Activated T-cell treated with anti-CD3 and anti-CD28 coated beads, Interleukin-2, amount 50 U/mL, for 4 hours (primary cell): Measurements from ENCODE around the gene CCDC191. TPM values are rescaled to one million over a fixed set of nuclear protein-coding genes. Genes with fewer than 3 reads are reported as not detected.

Source experiments
- ATAC-seq, 2 donors: fragments of 200-7000 bp; cut with Tn5 transposase; one replicate each; pipeline ENCODE4 v1.10.0; 2021
- DNase-seq: peaks from one replicate; pipeline ENCODE4 v3.0.0-alpha.2; 2020
- H3K27me3 Mint-ChIP-seq: one replicate; pipeline ENCODE4 v1.8.0; 2021; ENCODE audit warnings: low read depth, mixed read lengths
- H3K36me3 Mint-ChIP-seq: one replicate; pipeline ENCODE4 v1.8.0; 2022; ENCODE audit warnings: mixed read lengths; ENCODE audit not compliant: insufficient read depth
- H3K4me1 Mint-ChIP-seq: one replicate; pipeline ENCODE4 v1.8.0; 2021; ENCODE audit warnings: low read depth, mixed read lengths
- H3K4me3 Mint-ChIP-seq: one replicate; pipeline ENCODE4 v1.8.0; 2021; ENCODE audit warnings: mild to moderate bottlenecking, moderate library complexity, mixed read lengths
- H3K9me3 Mint-ChIP-seq: one replicate; pipeline ENCODE4 v1.8.0; 2021; ENCODE audit warnings: mixed read lengths
- total RNA-seq, 3 donors: library from RNA; stranded (reverse); gene quantifications; one replicate each; pipeline ENCODE4 v1.2.1, GENCODE V29; 2021

Gene CCDC191
- total RNA-seq, 3 donors from 2014 or later, result 0.46 to 1.5 (median 0.53) TPM

GRCh38 chr3:114026331-114026730 is 30.0 kb downstream of the CCDC191 start:
- no peak overlapping the region for H3K4me3 Mint-ChIP-seq
- no peak for DNase-seq
- no peaks in the 10 kb centered on the region for H3K4me1 Mint-ChIP-seq
- H3K27me3 Mint-ChIP-seq, result no peaks in the 10 kb centered on the region
- no peak for ATAC-seq
- peaks cover 11% of the 10 kb centered on the region for H3K36me3 Mint-ChIP-seq
- H3K9me3 Mint-ChIP-seq, result no peaks in the 10 kb centered on the region

DNA sequence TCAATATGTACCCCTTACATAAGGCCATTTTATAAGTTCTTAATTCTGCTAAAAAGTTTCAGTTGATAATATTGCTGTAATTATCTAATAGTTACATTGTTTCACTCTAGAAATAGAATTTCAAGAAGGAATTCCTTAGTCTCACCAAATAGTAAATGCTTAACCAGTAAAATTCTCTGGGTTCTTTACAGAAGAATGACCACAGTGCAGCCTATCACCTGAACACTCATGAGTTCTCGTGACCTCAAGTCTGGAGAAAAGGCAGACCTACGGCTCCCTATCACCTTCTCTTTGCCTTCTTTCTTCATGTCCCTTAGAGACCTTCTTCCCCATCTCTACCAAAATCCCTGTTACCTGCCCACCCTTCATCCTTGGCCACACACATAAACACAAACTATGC is 30.9 kb downstream of the CCDC191 start:
- Mint-ChIP-seq H3K4me3 (no peak overlapping the region), H3K27me3 (no peaks in the 10 kb centered on the region)
- ATAC-seq, result no peak

DNA sequence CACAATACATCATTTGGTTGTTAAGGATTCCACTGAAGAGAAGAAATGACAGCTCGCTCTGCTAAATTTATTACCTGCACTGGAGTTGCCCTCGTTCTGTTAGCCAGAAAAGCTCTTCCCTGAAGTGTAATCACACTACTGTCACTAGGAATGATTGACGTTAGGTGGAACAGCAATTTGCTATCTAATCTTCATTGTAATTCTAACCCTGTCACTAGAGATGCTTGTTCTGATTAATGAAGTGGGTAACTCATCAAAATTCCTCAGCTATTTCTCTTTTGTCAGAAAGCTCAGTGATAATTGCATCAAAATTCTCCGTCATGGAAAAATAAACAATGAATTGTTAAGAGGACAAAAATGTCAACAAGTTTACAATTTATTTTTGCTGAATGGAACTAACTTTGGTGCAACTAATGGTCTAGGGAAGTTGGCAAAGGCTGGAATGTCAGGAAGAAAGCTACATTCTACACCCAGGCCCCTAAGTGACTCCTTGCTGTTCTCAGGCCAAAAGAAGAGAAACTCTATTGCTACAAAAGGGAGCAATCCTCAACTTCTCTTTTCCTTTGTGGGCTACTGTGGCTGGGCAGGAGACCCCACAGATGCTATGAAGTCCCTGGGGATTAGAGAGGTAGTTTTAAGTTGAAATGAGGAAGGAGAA is 34.1 kb downstream of the CCDC191 start:
- ATAC-seq (no peak), DNase-seq (no peak)
- Mint-ChIP-seq H3K4me3 (no peak overlapping the region), H3K36me3 (peaks cover 10% of the 10 kb centered on the region), H3K27me3 (no peaks in the 10 kb centered on the region), H3K9me3 (no peaks in the 10 kb centered on the region), H3K4me1 (no peaks in the 10 kb centered on the region)

More for the DNA sequence above, 30.9 kb downstream of the CCDC191 start:
- Mint-ChIP-seq H3K36me3 (peaks cover 8% of the 10 kb centered on the region), H3K4me1 (no peaks in the 10 kb centered on the region), H3K9me3 (no peaks in the 10 kb centered on the region)
- DNase-seq, result no peak

GRCh38 chr3:114020907-114021306 is 35.4 kb downstream of the CCDC191 start:
- DNase-seq (no peak), ATAC-seq (peak in 1 of 2 donors; percentile 10)
- H3K4me1 Mint-ChIP-seq, result no peaks in the 10 kb centered on the region
- H3K4me3 Mint-ChIP-seq, result no peak overlapping the region
- no peaks in the 10 kb centered on the region for H3K27me3 Mint-ChIP-seq
- H3K9me3 Mint-ChIP-seq, result no peaks in the 10 kb centered on the region
- peaks cover 12% of the 10 kb centered on the region for H3K36me3 Mint-ChIP-seq

GRCh38 chr3:114019486-114019885 is 36.8 kb downstream of the CCDC191 start:
- no peak for ATAC-seq
- no peaks in the 10 kb centered on the region for H3K27me3 Mint-ChIP-seq
- no peak overlapping the region for H3K4me3 Mint-ChIP-seq

GRCh38 chr3:114014211-114014610 is 42.1 kb downstream of the CCDC191 start:
- Mint-ChIP-seq H3K4me3 (no peak overlapping the region), H3K4me1 (peaks cover 2% of the 10 kb centered on the region), H3K36me3 (peaks cover 6% of the 10 kb centered on the region), H3K27me3 (no peaks in the 10 kb centered on the region), H3K9me3 (no peaks in the 10 kb centered on the region)
- no peak for DNase-seq
- ATAC-seq, result no peak

More at GRCh38 chr3:114019486-114019885, 36.8 kb downstream of the CCDC191 start:
- peaks cover 12% of the 10 kb centered on the region for H3K36me3 Mint-ChIP-seq
- H3K9me3 Mint-ChIP-seq, result no peaks in the 10 kb centered on the region
- H3K4me1 Mint-ChIP-seq, result no peaks in the 10 kb centered on the region
- no peak for DNase-seq

DNA sequence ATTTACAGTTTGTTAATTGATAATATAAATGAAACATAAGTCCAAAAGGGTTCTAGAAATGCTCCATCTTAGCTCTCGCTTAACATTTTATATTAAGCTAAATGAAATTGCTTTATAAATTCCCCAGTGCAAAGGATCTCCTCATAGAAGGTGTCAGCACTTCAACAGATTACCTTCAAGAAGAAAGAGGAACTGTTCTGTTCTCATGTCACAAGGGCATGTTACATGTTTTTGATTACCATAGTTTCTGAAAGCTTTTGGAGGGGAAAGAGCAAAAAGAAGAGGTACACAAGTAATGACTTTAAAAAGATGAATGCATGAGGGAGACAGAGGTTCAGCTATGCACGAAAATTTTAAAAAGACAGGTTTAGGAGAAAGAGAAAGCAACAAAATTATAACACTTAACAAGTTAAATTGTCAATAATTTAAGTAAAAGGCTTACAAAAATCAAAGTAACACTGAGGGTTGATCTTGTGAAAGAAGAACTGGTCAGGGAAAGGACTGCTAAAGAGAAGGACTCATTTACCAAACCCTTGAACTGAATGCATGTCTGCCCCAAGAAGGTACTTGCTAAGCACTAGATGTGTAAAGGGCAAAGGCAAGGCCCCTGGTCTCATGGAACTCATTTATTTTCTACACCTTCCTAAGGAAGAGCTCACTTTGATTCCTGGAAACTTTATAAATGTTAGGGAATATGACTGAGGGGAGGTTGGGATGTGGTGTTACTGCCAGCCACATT is 45.1 kb downstream of the CCDC191 start:
- peaks cover 4% of the 10 kb centered on the region for H3K36me3 Mint-ChIP-seq
- no peak for ATAC-seq
- H3K4me1 Mint-ChIP-seq, result peaks cover 2% of the 10 kb centered on the region
- no peak for DNase-seq
- H3K27me3 Mint-ChIP-seq, result no peaks in the 10 kb centered on the region
- H3K9me3 Mint-ChIP-seq, result no peaks in the 10 kb centered on the region
- H3K4me3 Mint-ChIP-seq, result no peak overlapping the region

- ATAC-seq (no peak), DNase-seq (no peak)
- no peaks in the 10 kb centered on the region for H3K4me1 Mint-ChIP-seq
- no peak overlapping the region for H3K4me3 Mint-ChIP-seq
- H3K27me3 Mint-ChIP-seq, result no peaks in the 10 kb centered on the region
- no peaks in the 10 kb centered on the region for H3K9me3 Mint-ChIP-seq
- H3K36me3 Mint-ChIP-seq, result peaks cover 16% of the 10 kb centered on the region
Measured at GRCh38 chr3:114005481-114005880, 50.8 kb downstream of the CCDC191 start.

DNA sequence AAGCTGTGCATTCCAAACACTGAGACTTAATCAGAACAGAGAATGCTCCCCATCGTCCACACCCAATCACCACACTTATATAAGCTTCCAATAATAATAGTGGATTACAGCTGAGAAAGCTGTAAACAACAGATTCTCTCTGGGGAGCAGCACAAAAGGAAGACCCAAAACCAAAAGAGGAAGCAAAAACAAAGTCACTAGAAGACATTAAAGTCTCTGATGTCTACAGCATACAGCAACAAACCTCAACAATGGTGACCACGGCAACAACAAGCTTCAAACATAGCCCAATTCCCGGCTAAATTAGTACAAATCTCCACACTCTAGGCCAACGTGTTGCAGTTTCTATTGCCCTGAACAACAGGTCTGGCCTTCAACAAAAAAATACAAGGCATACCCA is 70.8 kb downstream of the CCDC191 start:
- DNase-seq (no peak), ATAC-seq (no peak)
- no peaks in the 10 kb centered on the region for H3K27me3 Mint-ChIP-seq
- no peaks in the 10 kb centered on the region for H3K9me3 Mint-ChIP-seq
- H3K36me3 Mint-ChIP-seq, result peaks cover 37% of the 10 kb centered on the region
- peaks cover 5% of the 10 kb centered on the region for H3K4me1 Mint-ChIP-seq
- H3K4me3 Mint-ChIP-seq, result no peak overlapping the region

DNA sequence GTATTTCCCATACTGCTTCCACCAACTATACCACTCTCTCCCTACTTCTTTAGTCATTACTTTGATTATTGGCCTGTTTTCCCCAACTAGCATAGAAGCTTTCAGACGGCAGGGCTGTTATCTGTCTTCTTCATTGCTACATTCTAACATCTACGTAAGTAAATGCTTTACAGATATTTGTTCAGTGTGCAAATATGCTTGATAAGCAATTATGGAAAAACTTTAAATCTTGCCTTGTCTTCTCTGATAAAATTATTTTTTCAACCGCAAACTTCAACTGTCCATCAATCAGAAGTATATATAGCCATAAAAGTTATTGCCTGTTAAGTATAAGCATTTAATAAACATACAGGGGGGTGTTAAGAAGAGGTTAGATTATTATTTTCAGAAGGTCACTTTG is 72.8 kb downstream of the CCDC191 start:
- no peaks in the 10 kb centered on the region for H3K9me3 Mint-ChIP-seq

GRCh38 chr3:113981803-113982202 is 74.5 kb downstream of the CCDC191 start:
- Mint-ChIP-seq H3K36me3 (peaks cover 49% of the 10 kb centered on the region), H3K4me1 (peaks cover 5% of the 10 kb centered on the region), H3K9me3 (no peaks in the 10 kb centered on the region), H3K4me3 (no peak overlapping the region), H3K27me3 (no peaks in the 10 kb centered on the region)
- ATAC-seq, result no peak
- DNase-seq, result no peak

More for the DNA sequence above, 72.8 kb downstream of the CCDC191 start:
- ATAC-seq, result no peak
- H3K4me3 Mint-ChIP-seq, result no peak overlapping the region
- H3K4me1 Mint-ChIP-seq, result peaks cover 5% of the 10 kb centered on the region
- no peaks in the 10 kb centered on the region for H3K27me3 Mint-ChIP-seq
- no peak for DNase-seq
- peaks cover 45% of the 10 kb centered on the region for H3K36me3 Mint-ChIP-seq

DNA sequence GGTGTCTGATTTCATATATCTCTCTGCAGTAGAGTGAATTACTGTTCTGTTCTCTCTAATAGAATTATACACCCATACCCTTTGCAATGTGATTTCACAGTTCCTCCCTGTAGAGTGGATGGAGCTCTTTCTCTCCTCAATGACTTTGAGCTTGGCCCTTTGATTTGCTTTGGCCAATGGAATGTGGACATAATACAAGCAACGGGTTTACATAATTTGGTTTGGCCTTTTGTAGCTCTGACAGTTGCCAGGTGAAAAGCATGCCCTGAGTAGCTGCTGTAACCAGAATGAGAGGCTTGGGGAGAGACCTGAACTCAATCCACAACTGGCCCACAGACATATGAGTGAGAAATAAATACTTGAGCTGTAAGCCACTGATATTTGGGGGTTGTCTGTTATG is 76.4 kb downstream of the CCDC191 start:
- H3K4me3 Mint-ChIP-seq, result no peak overlapping the region
- no peaks in the 10 kb centered on the region for H3K4me1 Mint-ChIP-seq
- H3K27me3 Mint-ChIP-seq, result no peaks in the 10 kb centered on the region
- no peak for DNase-seq
- H3K9me3 Mint-ChIP-seq, result peaks cover under 1% of the 10 kb centered on the region
- H3K36me3 Mint-ChIP-seq, result peaks cover 47% of the 10 kb centered on the region
- no peak for ATAC-seq

GRCh38 chr3:113977822-113978221 is 78.5 kb downstream of the CCDC191 start:
- Mint-ChIP-seq H3K27me3 (no peaks in the 10 kb centered on the region), H3K9me3 (peaks cover 18% of the 10 kb centered on the region), H3K4me3 (no peak overlapping the region), H3K36me3 (peaks cover 51% of the 10 kb centered on the region), H3K4me1 (no peaks in the 10 kb centered on the region)
- ATAC-seq, result no peak
- no peak for DNase-seq

GRCh38 chr3:113968986-113969385 is 87.3 kb downstream of the CCDC191 start:
- DNase-seq, result no peak
- Mint-ChIP-seq H3K36me3 (peaks cover 16% of the 10 kb centered on the region), H3K9me3 (peaks cover 32% of the 10 kb centered on the region), H3K4me1 (peaks cover 6% of the 10 kb centered on the region), H3K4me3 (no peak overlapping the region), H3K27me3 (no peaks in the 10 kb centered on the region)
- ATAC-seq, result no peak

- H3K36me3 Mint-ChIP-seq, result peaks cover 7% of the 10 kb centered on the region
- ATAC-seq, result no peak
- no peak overlapping the region for H3K4me3 Mint-ChIP-seq
Measured at GRCh38 chr3:113966172-113966571, 90.2 kb downstream of the CCDC191 start.

More at GRCh38 chr3:113966172-113966571, 90.2 kb downstream of the CCDC191 start:
- no peak for DNase-seq
- Mint-ChIP-seq H3K27me3 (no peaks in the 10 kb centered on the region), H3K4me1 (peaks cover 8% of the 10 kb centered on the region), H3K9me3 (peaks cover 5% of the 10 kb centered on the region)
